Measurements from ENCODE around the gene SMIM44.
"Not testable (repeated sequence)": the region's sequence is repeated elsewhere in the genome, so short reads cannot be mapped to it uniquely, and the experiment has no call there.

Gene SMIM44

GRCh38 chr19:3483226-3483628, at the start of gene SMIM44:
SMIM44 (minus strand) TSS chr19:3483441; CDS start chr19:3483403, 38 bp downstream.
- no peak for DNase-seq (ENCODE audit: low read depth in 1 of 2, low spot score in 1 of 2)

- DNase-seq (ENCODE audit: low read depth in 1 of 2, low spot score in 1 of 2) = no peak
Measured at GRCh38 chr19:3533033-3533432, 49.8 kb upstream of the SMIM44 start.

- DNase-seq (ENCODE audit: low read depth in 1 of 2, low spot score in 1 of 2) = no peak
Measured at GRCh38 chr19:3532154-3532786, 49.0 kb upstream of the SMIM44 start.

GRCh38 chr19:3531716-3532115, 48.5 kb upstream of the SMIM44 start:
- no peak for DNase-seq (ENCODE audit: low read depth in 1 of 2, low spot score in 1 of 2)

- DNase-seq (ENCODE audit: low read depth in 1 of 2, low spot score in 1 of 2) = no peak
Measured at GRCh38 chr19:3530389-3530788, 47.1 kb upstream of the SMIM44 start.

GRCh38 chr19:3529299-3529698, 46.1 kb upstream of the SMIM44 start:
- not testable (repeated sequence) for DNase-seq (ENCODE audit: low read depth in 1 of 2, low spot score in 1 of 2)

- DNase-seq (ENCODE audit: low read depth in 1 of 2, low spot score in 1 of 2) = no peak
Measured at GRCh38 chr19:3528539-3529211, 45.4 kb upstream of the SMIM44 start.

GRCh38 chr19:3528080-3528479, 44.8 kb upstream of the SMIM44 start:
- DNase-seq (ENCODE audit: low read depth in 1 of 2, low spot score in 1 of 2) = no peak

- no peak for DNase-seq (ENCODE audit: low read depth in 1 of 2, low spot score in 1 of 2)
Measured at GRCh38 chr19:3527238-3527910, 44.1 kb upstream of the SMIM44 start.

GRCh38 chr19:3526507-3527237, 43.4 kb upstream of the SMIM44 start:
- no peak for DNase-seq (ENCODE audit: low read depth in 1 of 2, low spot score in 1 of 2)

- DNase-seq (ENCODE audit: low read depth in 1 of 2, low spot score in 1 of 2) = no peak
Measured at GRCh38 chr19:3524904-3525451, 41.7 kb upstream of the SMIM44 start.

- no peak for DNase-seq (ENCODE audit: low read depth in 1 of 2, low spot score in 1 of 2)
Measured at GRCh38 chr19:3524078-3524842, 41.0 kb upstream of the SMIM44 start.

GRCh38 chr19:3523361-3524077, 40.3 kb upstream of the SMIM44 start:
- no peak for DNase-seq (ENCODE audit: low read depth in 1 of 2, low spot score in 1 of 2)

GRCh38 chr19:3522421-3523360, 39.5 kb upstream of the SMIM44 start:
- no peak for DNase-seq (ENCODE audit: low read depth in 1 of 2, low spot score in 1 of 2)

GRCh38 chr19:3521104-3521445, 37.8 kb upstream of the SMIM44 start:
- no peak for DNase-seq (ENCODE audit: low read depth in 1 of 2, low spot score in 1 of 2)

GRCh38 chr19:3520166-3521103, 37.2 kb upstream of the SMIM44 start:
- DNase-seq (ENCODE audit: low read depth in 1 of 2, low spot score in 1 of 2) = no peak

GRCh38 chr19:3519126-3519525, 35.9 kb upstream of the SMIM44 start:
- DNase-seq (ENCODE audit: low read depth in 1 of 2, low spot score in 1 of 2) = no peak

GRCh38 chr19:3518659-3519058, 35.4 kb upstream of the SMIM44 start:
- no peak for DNase-seq (ENCODE audit: low read depth in 1 of 2, low spot score in 1 of 2)

Measured in activated T-helper 1 cell treated with anti-CD3 and anti-CD28 coated beads, Interleukin-2, amount 50 U/mL, for 16 hours (primary cell).